Measurements from ENCODE around the gene GRIA4.

Gene GRIA4

GRCh38 chr11:105636496-105636895, 26.6 kb downstream of the GRIA4 start:
- no peak for DNase-seq (ENCODE audit: low spot score)
- no peak for TF ChIP-seq CTCF (IDR thresholded peaks at IDR 0.05; ENCODE audit: extremely low read depth, missing control alignments)

GRCh38 chr11:105639527-105639926, 29.7 kb downstream of the GRIA4 start:
- TF ChIP-seq CTCF (IDR thresholded peaks at IDR 0.05; ENCODE audit: extremely low read depth, missing control alignments): no peak
- no peak for DNase-seq (ENCODE audit: low spot score)

GRCh38 chr11:105641433-105641832, 31.6 kb downstream of the GRIA4 start:
- no peak for TF ChIP-seq CTCF (IDR thresholded peaks at IDR 0.05; ENCODE audit: extremely low read depth, missing control alignments)
- no peak for DNase-seq (ENCODE audit: low spot score)

- no peak for TF ChIP-seq CTCF (IDR thresholded peaks at IDR 0.05; ENCODE audit: extremely low read depth, missing control alignments)
- no peak for DNase-seq (ENCODE audit: low spot score)
Measured at GRCh38 chr11:105642870-105643269, 33.0 kb downstream of the GRIA4 start.

GRCh38 chr11:105644839-105645573, 35.1 kb downstream of the GRIA4 start:
- TF ChIP-seq CTCF (IDR thresholded peaks at IDR 0.05; ENCODE audit: extremely low read depth, missing control alignments): no peak
- no peak for DNase-seq (ENCODE audit: low spot score)

- DNase-seq (ENCODE audit: low spot score): no peak
- TF ChIP-seq CTCF (IDR thresholded peaks at IDR 0.05; ENCODE audit: extremely low read depth, missing control alignments): no peak
Measured at GRCh38 chr11:105647780-105648179, 37.9 kb downstream of the GRIA4 start.

- no peak for DNase-seq (ENCODE audit: low spot score)
- no peak for TF ChIP-seq CTCF (IDR thresholded peaks at IDR 0.05; ENCODE audit: extremely low read depth, missing control alignments)
Measured at GRCh38 chr11:105648762-105649161, 38.9 kb downstream of the GRIA4 start.

Data from GM20000 (cell line).